ENCODE data around the gene GJD3.

GJD3 gene

DNA sequence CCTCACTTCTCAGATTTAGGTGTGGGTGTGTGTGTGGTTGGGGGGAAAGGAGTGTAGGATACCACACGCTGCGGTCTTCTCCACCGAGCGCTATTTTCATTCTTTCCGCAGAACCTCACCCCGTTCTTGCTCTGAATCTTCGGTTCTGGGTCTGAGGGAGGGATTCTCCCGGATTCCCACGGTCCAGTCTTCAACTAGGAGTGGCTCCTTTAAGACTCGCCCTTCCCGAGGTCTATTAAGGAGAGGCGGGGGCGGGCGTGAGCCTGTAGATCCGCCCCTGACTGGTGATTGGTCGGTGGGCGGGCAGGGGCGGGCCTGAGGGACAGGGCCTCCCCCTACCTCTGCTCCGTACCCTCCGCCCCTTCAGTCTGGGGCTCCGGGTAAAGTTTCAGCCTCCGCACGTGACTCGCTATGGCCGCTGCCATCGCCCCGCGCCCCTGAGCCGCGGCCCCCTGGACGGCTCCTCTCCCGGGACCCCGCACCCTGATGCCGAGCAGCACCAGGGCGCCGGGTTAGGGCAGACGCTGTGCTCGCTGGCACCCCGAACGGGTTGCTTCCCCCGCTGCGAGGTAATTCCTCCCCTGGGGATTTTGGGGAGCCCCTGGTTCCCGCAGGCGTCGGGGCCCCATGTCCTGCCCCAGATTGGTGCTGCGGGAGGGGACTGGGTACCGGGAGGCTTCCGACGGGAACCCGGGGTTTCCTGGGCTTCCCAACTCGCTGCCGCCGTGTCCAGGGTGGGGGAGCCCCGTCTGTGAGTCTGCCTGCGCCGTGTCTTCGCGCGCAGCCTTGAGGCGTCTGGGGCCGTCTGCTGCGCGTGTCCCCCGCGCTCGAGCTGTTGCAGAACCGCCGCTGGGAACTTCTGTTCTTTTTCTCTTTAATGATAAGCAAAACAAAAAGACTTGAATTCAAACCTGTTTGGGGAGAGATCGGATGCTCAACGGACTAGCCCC is 46.4 kb downstream of the GJD3 start:
- intact Hi-C loops (cut with DNase I; ENCODE audit: low total_unique reads), result no loop called here
- TF ChIP-seq, protein P1, sequence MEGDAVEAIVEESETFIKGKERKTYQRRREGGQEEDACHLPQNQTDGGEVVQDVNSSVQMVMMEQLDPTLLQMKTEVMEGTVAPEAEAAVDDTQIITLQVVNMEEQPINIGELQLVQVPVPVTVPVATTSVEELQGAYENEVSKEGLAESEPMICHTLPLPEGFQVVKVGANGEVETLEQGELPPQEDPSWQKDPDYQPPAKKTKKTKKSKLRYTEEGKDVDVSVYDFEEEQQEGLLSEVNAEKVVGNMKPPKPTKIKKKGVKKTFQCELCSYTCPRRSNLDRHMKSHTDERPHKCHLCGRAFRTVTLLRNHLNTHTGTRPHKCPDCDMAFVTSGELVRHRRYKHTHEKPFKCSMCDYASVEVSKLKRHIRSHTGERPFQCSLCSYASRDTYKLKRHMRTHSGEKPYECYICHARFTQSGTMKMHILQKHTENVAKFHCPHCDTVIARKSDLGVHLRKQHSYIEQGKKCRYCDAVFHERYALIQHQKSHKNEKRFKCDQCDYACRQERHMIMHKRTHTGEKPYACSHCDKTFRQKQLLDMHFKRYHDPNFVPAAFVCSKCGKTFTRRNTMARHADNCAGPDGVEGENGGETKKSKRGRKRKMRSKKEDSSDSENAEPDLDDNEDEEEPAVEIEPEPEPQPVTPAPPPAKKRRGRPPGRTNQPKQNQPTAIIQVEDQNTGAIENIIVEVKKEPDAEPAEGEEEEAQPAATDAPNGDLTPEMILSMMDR (IDR thresholded peaks at IDR 0.05), result peak in 1 of 2 experiments; percentile 15
- peak overlapping the region; percentile 94 to 95 for H3K27ac ChIP-seq
- no peaks in the 10 kb centered on the region for H3K36me3 ChIP-seq
- H3K4me3 ChIP-seq, result peak overlapping the region; percentile 93 to 97
- DNase-seq, result peak; percentile 98 to 99
- H3K9me3 ChIP-seq, result no peaks in the 10 kb centered on the region
- H3K4me1 ChIP-seq, result peaks cover 21 to 92% (median 88%) of the 10 kb centered on the region in 4 donors
- H3K27me3 ChIP-seq, result no peaks in the 10 kb centered on the region

DNA sequence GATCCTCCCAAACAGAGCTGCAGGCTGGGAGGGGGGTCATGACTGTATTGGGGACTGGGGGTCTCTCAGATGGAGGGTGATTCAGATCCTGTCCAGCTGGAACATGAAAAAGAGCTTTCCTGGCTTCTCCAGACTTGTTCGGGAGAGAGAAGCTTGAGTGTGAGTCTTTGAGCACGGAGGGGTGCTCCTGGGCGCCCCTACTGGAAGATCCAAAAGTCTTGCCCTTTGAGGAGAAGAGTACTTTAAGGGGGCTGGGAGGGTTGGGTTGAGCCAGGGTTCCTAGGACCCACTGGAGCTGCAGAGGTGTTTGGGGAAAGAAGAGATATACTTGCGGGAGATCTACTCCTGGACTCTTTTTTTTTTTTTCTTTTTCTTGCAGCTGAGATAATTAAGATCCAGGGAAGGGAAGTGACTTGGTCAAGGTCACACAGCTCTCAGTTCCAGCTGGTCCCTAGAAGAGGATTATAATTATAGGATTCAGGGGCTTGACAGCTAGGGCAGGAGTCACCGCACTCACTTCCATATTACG is 47.1 kb downstream of the GJD3 start:
- TF ChIP-seq, protein P1 (IDR thresholded peaks at IDR 0.05), result peak; percentile 16 to 51
- H3K36me3 ChIP-seq, result no peaks in the 10 kb centered on the region
- peak overlapping the region; percentile 93 to 97 for H3K4me3 ChIP-seq
- peak in 1 of 2 donors; percentile 80 for DNase-seq
- H3K4me1 ChIP-seq, result peaks cover 20 to 92% (median 88%) of the 10 kb centered on the region in 4 donors
- H3K27me3 ChIP-seq, result no peaks in the 10 kb centered on the region
- intact Hi-C loops (cut with DNase I; ENCODE audit: low total_unique reads), result no loop called here
- H3K9me3 ChIP-seq, result no peaks in the 10 kb centered on the region
- H3K27ac ChIP-seq, result peak overlapping the region; percentile 94 to 95

DNA sequence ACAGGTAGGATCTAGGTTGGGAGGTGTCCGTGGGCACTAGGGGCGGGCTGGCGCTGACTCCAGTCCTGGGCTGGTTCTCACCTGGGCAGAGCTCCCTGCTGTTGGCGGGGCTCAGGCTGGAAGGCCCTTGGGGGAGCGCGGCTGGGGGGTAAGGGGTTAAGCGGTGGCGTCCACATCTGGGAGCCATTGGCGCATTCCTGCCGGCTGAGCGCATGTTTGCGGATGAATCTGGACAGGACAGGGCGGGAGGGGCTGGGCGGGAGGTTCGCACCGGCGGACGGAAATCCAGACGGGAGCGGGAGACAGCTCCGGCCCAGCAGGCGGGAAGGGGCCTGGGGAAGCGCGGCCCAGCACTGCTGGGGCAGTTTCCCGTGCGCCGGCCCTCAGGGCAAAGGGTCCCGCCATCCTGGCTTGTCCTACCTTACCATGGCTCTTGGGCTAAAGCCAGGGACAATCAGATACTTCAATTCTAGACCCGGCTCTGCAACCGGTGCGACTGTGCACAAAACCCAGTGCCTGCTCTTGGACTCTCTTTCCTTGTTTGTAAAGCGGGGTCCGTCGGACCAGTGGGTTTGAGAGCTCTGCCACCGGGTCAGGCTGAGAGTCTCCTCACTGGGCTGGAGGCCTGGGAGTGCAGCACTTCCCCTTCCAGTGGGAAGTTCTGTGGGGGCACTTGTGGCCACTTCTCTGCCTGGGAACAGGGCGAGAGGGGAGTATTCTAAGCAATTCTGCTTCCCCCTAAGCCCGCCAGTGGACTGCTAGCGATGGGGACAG is 47.8 kb downstream of the GJD3 start:
- Histone ChIP-seq H3K27ac (peak overlapping the region; percentile 94 to 95), H3K36me3 (no peaks in the 10 kb centered on the region), H3K9me3 (no peaks in the 10 kb centered on the region), H3K4me1 (peaks cover 17 to 92% (median 88%) of the 10 kb centered on the region in 4 donors), H3K4me3 (peak overlapping the region; percentile 93 to 97), H3K27me3 (no peaks in the 10 kb centered on the region)
- TF ChIP-seq, protein P1 (IDR thresholded peaks at IDR 0.05), result no peak
- peak in 1 of 2 donors; percentile 82 for DNase-seq
- intact Hi-C loops (cut with DNase I; ENCODE audit: low total_unique reads), result no loop called here

DNA sequence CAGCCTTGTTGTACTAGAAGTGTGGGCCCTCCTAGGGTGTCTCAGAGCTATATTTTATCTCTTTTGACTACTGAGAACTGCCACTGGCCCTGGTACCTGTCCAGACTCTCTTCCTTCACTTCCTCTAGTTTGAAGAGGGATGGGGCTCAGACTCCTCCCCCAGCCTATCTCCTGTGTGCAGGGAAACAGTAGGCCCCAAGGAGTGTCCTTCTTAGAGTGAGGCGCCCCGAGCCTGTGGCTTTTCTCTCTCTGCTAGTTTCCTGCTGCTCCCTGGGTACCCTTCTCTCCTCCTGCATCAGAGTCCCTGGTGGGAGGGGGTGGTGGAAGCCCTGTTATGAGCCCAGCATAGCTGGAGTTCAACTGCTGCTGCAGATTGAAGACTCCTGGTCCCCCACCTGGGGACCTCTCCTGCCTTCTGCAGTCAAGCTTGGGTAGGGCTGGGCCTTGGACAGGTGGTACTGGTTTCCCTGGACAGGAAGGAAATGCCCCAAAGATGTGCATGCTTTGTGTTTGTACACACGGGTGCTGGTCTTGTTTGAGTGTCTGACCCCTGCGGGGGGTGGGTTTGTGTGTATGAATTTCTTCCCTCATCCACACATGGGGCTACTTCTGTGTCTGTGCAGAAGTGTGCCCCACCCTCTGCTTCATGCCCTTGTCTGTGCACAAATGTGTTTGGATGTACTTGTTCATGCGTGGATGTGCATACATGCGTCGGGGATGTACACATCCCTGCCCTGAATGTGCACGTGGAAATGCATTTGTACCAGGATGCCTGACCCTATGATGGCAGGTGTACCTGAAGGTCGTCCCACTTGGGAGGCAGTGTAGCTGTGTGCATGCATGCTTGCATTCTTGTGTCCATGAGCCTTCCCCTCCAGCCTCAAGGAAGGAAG is 48.6 kb downstream of the GJD3 start:
- DNase-seq, result peak in 1 of 2 donors; percentile 65
- H3K4me1 ChIP-seq, result peaks cover 8 to 92% (median 88%) of the 10 kb centered on the region in 4 donors
- intact Hi-C loops (cut with DNase I; ENCODE audit: low total_unique reads), result no loop called here

More for the DNA sequence above, 48.6 kb downstream of the GJD3 start:
- Histone ChIP-seq H3K4me3 (peak overlapping the region; percentile 93 to 97), H3K27me3 (no peaks in the 10 kb centered on the region), H3K9me3 (no peaks in the 10 kb centered on the region), H3K36me3 (no peaks in the 10 kb centered on the region), H3K27ac (peak overlapping the region; percentile 94 to 95)
- TF ChIP-seq, protein P1 (IDR thresholded peaks at IDR 0.05), result no peak
